Measurements from ENCODE around the gene PDE7B. TPM values are rescaled to one million over a fixed set of nuclear protein-coding genes. Genes with fewer than 3 reads are reported as not detected.

PDE7B gene
- total and polyA plus RNA-seq, 9 of the 15 experiments (the other 6 are each of a cell fraction or from before 2014, with no cell fraction given) = 0.01 TPM; not detected in 8

GRCh38 chr6:135817035-135817434, 34.5 kb upstream of the PDE7B start:
- Histone ChIP-seq H3K27me3 (ENCODE audit: control insufficient read depth in 2 of 2, insufficient read depth in 2 of 2, low read length in 2 of 2) (peaks cover 0 to 2% of the 10 kb centered on the region in 2 experiments; a peak in 2 of 5 replicates), H4K20me1 (replicated peaks; ENCODE audit: control insufficient read depth, insufficient read depth, low read length) (no peaks in the 10 kb centered on the region), H3K9me1 (ENCODE audit: control insufficient read depth, insufficient read depth, low read length) (no peaks in the 10 kb centered on the region), H3K4me1 (replicated peaks in 1 of 2; ENCODE audit: control insufficient read depth in 2 of 2, insufficient read depth in 2 of 2, low read length in 2 of 2) (no peaks in the 10 kb centered on the region), H3K79me2 (ENCODE audit: control insufficient read depth, insufficient read depth, low read length) (no peaks in the 10 kb centered on the region), H3K4me3 (no peak overlapping the region), H2AFZ (ENCODE audit: low read depth, low read length) (no peak overlapping the region), H3K27ac (ENCODE audit: extremely low read depth, low read depth, low read length) (no peak overlapping the region), H3K4me2 (ENCODE audit: insufficient read depth, low read length) (no peak overlapping the region), H3K9ac (ENCODE audit: insufficient read depth in 1 of 2, low read depth in 2 of 2, low read length in 2 of 2) (no peak overlapping the region), H3K36me3 (ENCODE audit: control insufficient read depth, insufficient read depth, low read length) (no peaks in the 10 kb centered on the region), H3K9me3 (replicated peaks; ENCODE audit: control insufficient read depth, insufficient read depth, low read depth, low read length) (no peaks in the 10 kb centered on the region)
- in situ Hi-C loops (cut with MboI) = no loop called here
- WGBS (ENCODE audit: insufficient coverage, low coverage, missing lambda C conversion rate) = 0% methylated on average over 2 of the region's 2 CpGs
- ChIA-PET CTCF (ENCODE audit: low intra/inter-chr PET ratio) (no interaction called here), POLR2A (no interaction called here)
- DNase-seq (ENCODE audit: extremely low read depth in 1 of 4, low spot score in 3 of 4) = no peak
- no peak for ATAC-seq
- no peak for TF ChIP-seq ZNF134 (CRISPR knock-in tag; conservative IDR thresholded peaks at IDR 0.05)
- TF ChIP-seq HDAC1 (IDR thresholded peaks at IDR 0.05) = no peak
- TF ChIP-seq KLF16 (IDR thresholded peaks at IDR 0.05) = no peak
- no peak for TF ChIP-seq HDAC8 (tag; IDR thresholded peaks at IDR 0.05)
- TF ChIP-seq RERE (CRISPR knock-in tag; IDR thresholded peaks at IDR 0.05; ENCODE audit: borderline replicate concordance) = no peak
- no peak for TF ChIP-seq BACH1 (tag; IDR thresholded peaks at IDR 0.05)
- TF ChIP-seq TCF7L2 (IDR thresholded peaks at IDR 0.05; ENCODE audit: low read depth, low read length) = no peak
- no peak for TF ChIP-seq HNRNPUL1 (IDR thresholded peaks at IDR 0.05; ENCODE audit: low read length)
- TF ChIP-seq TBL1XR1 (IDR thresholded peaks at IDR 0.05; ENCODE audit: low read length in 2 of 2) = no peak
- TF ChIP-seq HNRNPL (IDR thresholded peaks at IDR 0.05; ENCODE audit: low read depth, low read length) = no peak
- no peak for TF ChIP-seq RUNX1 (IDR thresholded peaks at IDR 0.05; ENCODE audit: low read depth)
- TF ChIP-seq ZNF584 (CRISPR knock-in tag; IDR thresholded peaks at IDR 0.05; ENCODE audit: low read depth) = no peak
- no peak for TF ChIP-seq MLLT1 (IDR thresholded peaks at IDR 0.05)
- TF ChIP-seq ZSCAN29 (IDR thresholded peaks at IDR 0.05) = no peak
- no peak for TF ChIP-seq ZNF57 (CRISPR knock-in tag; IDR thresholded peaks at IDR 0.05)
- intact Hi-C loops (cut with micrococcal nuclease) = no loop called here
- FAIRE-seq = no peak
- BruUV-seq (replicated peaks) = no TSS peak
